Stomach (tissue), 9 donors: ENCODE data around the gene MAEA. TPM values are rescaled to one million over a fixed set of nuclear protein-coding genes. Genes with fewer than 3 reads are reported as not detected.

Source experiments
- DNase-seq, 2 donors: peaks; one replicate each; pipeline versions ENCODE4 v3.0.0 to v3.0.0-alpha.2; 2013 to 2019
- H3K27ac ChIP-seq, 5 donors: fragments of 200-600 bp in 4 of 5; sonication (generic) in 4 of 5; one replicate each; pipeline ENCODE4 v1.5.1; 2013 to 2019; ENCODE audit warnings: mild to moderate bottlenecking in 1 of 5, moderate library complexity in 1 of 5
- H3K27me3 ChIP-seq, 3 donors: fragments of 200-600 bp; sonication (generic); one replicate each; pipeline ENCODE4 v1.5.1; 2017 to 2019; ENCODE audit warnings: mixed run types in 1 of 3
- H3K36me3 ChIP-seq, 4 donors: fragments of 200-600 bp; sonication (generic); 1 replicate in 3 of 4; 2 replicates in 1 of 4; pipeline ENCODE4 v1.5.1; 2016 to 2019
- H3K4me1 ChIP-seq, 4 donors: fragments of 200-600 bp; sonication (generic); one replicate each; pipeline ENCODE4 v1.5.1; 2016 to 2019
- H3K4me3 ChIP-seq, 4 donors: fragments of 200-600 bp; sonication (generic) in 3 of 4; one replicate each; pipeline ENCODE4 v1.5.1; 2016 to 2019; ENCODE audit warnings: mild to moderate bottlenecking in 1 of 4
- H3K9me3 ChIP-seq, 4 donors: fragments of 200-600 bp; sonication (generic); one replicate each; pipeline ENCODE4 v1.5.1; 2016 to 2019
- EP300 ChIP-seq: sonication (generic); formaldehyde crosslinking; IDR thresholded peaks from one replicate; pipeline ENCODE4 v1.6.1; 2017; ENCODE audit warnings: antibody characterized with exemption
- POLR2A ChIP-seq, 4 donors: fragments of 450-650 bp; IDR thresholded peaks; one replicate each; pipeline ENCODE4 v1.6.1; 2016; ENCODE audit warnings: antibody characterized with exemption in 4 of 4, control low read depth in 2 of 4, mild to moderate bottlenecking in 1 of 4, moderate library complexity in 1 of 4
- POLR2AphosphoS5 ChIP-seq, 3 donors: sonication (generic); formaldehyde crosslinking; IDR thresholded peaks; one replicate each; pipeline ENCODE4 v1.6.1; 2016; ENCODE audit warnings: antibody characterized with exemption in 3 of 3
- WGBS, 5 donors: extraction: QIAGEN DNeasy Blood & Tissue Kit in 3 of 5; methylation state at CpG; one replicate each; pipeline versions ENCODE4 v1.1.5 to v1.1.7; 2013 to 2018; 5-methylcytosine and 5-hydroxymethylcytosine counted together
- intact Hi-C: fragments of 100-400 bp; cut with DNase I; formaldehyde crosslinking; loops from one replicate; pipeline ENCODE4 v1.15.1; 2023; ENCODE audit warnings: low total_unique reads
- polyA plus RNA-seq, 3 donors: library from polyadenylated mRNA; stranded (reverse); fragments of 200-250 nt; gene quantifications; one replicate each; pipeline ENCODE4 v1.2.3, GENCODE V29; 2013
- total RNA-seq, 5 donors: library from RNA; depleted of rRNA; stranded (reverse); fragments of >200 nt; gene quantifications; one replicate each; pipeline versions ENCODE4 v1.1.0 to v1.2.3, GENCODE V29; 2014 to 2016
- TF ChIP-seq, protein P1 (sequence below), 7 experiments: fragments of 450-650 bp in 4 of 7; fragments of 200-600 bp in 3 of 7; sonication (generic) in 3 of 7; IDR thresholded peaks; one replicate each; pipeline ENCODE4 v1.5.1; 2016 to 2019; ENCODE audit warnings: antibody characterized with exemption in 7 of 7, control low read depth in 2 of 7, mild to moderate bottlenecking in 1 of 7
- donor health status: healthy with polysubstance abuse.
- donor health status: Bipolar disorder and iron deficiency.
- donor health status: healthy.

MAEA gene
- total and polyA plus RNA-seq, 8 donors = 34.0 to 295 (median 63.0) TPM

DNA sequence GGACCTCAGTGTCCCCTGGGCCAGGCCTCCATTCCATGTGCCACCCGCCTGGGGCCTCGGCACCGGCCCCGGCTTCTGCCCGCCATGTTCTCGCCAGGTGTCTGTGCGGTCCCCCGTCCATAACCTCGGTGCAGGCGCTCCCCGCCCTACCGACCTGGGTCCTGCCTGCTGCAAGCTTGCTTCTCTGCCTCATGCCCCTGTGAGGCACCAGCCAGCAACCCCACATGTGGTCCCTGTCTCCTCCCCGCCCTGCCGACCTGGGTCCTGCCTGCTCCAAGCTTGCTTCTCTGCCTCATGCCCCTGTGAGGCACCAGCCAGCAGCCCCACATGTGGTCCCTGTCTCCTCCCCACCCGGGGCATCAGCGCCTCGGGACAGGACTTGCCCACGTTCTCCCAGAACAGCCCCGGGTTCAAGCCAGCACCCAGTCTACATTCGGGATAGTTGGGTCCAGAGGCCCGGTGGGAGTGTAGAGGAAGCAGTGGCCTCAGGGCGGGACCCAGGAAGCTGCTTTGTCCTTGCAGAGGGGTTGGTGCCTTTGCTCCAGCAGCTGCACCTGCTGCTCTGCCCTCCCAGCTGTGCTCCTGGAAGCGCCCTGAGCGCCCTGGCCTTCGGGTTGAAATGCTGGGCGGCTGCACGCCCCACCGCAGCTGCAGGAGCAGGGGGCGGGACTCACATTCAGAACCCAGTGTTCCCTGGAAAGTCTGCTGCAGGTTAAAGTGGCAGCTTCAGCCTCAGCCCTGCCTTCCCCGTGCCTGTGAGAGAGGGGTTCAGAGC is 37.2 kb downstream of the MAEA start:
- 92 to 96% (median 94%) methylated on average over 27 to 30 of the region's 30 CpGs for WGBS, 5 donors
- Histone ChIP-seq H3K4me1 (peaks cover 0 to 27% (median 12%) of the 10 kb centered on the region in 4 donors), H3K27ac (no peak overlapping the region), H3K27me3 (no peaks in the 10 kb centered on the region), H3K9me3 (no peaks in the 10 kb centered on the region), H3K4me3 (no peak overlapping the region), H3K36me3 (peaks cover 53 to 95% (median 94%) of the 10 kb centered on the region in 4 donors)
- intact Hi-C loops = no loop called here
- DNase-seq = no peak
- TF ChIP-seq, protein P1, sequence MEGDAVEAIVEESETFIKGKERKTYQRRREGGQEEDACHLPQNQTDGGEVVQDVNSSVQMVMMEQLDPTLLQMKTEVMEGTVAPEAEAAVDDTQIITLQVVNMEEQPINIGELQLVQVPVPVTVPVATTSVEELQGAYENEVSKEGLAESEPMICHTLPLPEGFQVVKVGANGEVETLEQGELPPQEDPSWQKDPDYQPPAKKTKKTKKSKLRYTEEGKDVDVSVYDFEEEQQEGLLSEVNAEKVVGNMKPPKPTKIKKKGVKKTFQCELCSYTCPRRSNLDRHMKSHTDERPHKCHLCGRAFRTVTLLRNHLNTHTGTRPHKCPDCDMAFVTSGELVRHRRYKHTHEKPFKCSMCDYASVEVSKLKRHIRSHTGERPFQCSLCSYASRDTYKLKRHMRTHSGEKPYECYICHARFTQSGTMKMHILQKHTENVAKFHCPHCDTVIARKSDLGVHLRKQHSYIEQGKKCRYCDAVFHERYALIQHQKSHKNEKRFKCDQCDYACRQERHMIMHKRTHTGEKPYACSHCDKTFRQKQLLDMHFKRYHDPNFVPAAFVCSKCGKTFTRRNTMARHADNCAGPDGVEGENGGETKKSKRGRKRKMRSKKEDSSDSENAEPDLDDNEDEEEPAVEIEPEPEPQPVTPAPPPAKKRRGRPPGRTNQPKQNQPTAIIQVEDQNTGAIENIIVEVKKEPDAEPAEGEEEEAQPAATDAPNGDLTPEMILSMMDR (IDR thresholded peaks at IDR 0.05) = no peak
- TF ChIP-seq POLR2A (IDR thresholded peaks at IDR 0.05) = no peak
- no peak for TF ChIP-seq EP300
- TF ChIP-seq POLR2AphosphoS5 (IDR thresholded peaks at IDR 0.05) = no peak

DNA sequence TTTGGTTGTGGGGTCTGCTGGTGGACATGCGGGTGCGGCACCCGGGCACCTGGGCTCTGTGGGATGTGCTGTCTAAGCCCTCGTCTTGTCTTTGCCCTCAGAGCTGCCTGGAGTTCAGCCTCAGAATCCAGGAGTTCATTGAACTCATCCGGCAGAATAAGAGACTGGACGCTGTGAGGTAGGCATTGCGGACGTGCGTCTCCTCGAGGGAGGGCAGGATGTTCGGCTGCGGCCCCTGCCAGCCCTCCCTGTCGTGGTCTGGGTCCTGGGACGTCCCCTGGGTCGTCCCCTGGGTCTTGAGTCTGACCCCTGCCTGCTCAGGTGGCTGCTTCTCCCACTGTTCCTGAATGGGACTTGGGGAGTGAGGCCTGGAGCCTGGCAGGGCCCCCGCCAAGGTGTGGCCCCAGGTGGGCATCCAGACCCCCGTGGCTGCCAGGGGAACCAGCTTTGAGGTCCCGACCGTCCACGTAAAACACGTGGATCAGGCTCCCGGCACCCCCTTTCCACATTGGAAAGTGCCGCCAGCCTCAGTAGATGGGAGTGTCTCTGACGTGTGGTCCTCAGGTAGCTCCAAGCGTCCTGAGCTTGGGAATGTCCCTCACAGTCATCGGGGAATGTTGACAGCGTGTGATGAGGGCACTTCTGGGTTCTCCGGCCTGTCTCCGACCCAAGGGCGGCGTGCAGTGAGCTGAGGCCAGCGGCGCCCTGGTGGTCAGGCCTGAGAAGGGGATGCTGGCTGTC is 38.0 kb downstream of the MAEA start:
- WGBS, 5 donors = 90 to 96% (median 95%) methylated on average over 26 to 33 of the region's 33 CpGs
- TF ChIP-seq, protein P1 (IDR thresholded peaks at IDR 0.05) = no peak
- TF ChIP-seq POLR2A (IDR thresholded peaks at IDR 0.05) = no peak
- no peak for TF ChIP-seq POLR2AphosphoS5 (IDR thresholded peaks at IDR 0.05)
- no peak for TF ChIP-seq EP300
- Histone ChIP-seq H3K27ac (no peak overlapping the region), H3K4me1 (peaks cover 0 to 34% (median 12%) of the 10 kb centered on the region in 4 donors), H3K4me3 (no peak overlapping the region), H3K36me3 (peaks cover 48 to 95% (median 94%) of the 10 kb centered on the region in 4 donors), H3K27me3 (no peaks in the 10 kb centered on the region), H3K9me3 (no peaks in the 10 kb centered on the region)
- intact Hi-C loops = no loop called here
- no peak for DNase-seq

DNA sequence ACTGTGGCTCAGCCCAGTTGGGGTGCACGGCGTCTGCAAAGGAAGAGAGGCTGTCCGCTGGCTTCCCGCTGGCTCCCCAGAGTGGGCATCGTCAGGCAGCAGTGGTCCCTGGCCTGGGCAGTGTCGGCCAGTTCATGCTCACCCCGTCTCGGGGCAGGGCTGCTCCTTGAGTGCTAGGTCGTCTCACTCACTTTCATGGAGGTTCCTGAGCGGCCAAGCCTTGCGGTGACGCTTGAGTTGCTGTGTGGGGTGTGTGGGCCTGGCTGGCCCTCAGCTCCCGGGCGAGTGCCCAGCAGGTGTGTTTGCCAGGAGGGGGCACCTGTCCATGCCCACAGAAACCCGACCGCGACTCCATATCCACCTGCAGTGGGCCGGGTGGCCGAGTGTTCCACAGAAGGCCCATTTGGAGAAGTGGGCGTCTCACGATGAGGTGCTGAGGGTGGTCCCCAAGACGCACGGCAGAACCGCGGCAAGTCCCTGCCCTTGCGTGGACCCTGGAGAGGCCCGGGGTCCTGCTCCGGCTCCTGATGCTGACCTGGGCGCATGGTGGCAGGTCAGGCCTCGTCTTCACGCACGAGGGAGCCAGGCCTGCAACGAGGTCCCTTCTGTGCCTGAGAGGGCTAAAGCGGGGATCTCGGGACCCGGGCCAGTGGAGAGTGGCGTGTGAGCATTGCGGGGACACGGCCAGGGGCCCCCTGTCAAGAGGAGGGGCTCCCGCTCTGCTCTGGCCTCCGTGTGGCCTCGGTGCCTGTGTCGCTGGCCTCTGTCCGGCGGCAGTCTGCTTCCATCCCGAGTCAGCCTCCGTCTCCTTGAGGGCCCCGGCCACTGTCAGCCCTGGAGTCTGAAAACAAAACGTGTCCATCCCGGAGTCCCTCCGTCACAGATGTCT is 38.8 kb downstream of the MAEA start:
- H3K4me1 ChIP-seq = peaks cover 0 to 35% (median 12%) of the 10 kb centered on the region in 4 donors
- H3K27me3 ChIP-seq = no peaks in the 10 kb centered on the region
- no peak for DNase-seq
- peaks cover 49 to 95% (median 94%) of the 10 kb centered on the region in 4 donors for H3K36me3 ChIP-seq
- H3K27ac ChIP-seq = no peak overlapping the region
- TF ChIP-seq POLR2AphosphoS5 (IDR thresholded peaks at IDR 0.05) (no peak), POLR2A (IDR thresholded peaks at IDR 0.05) (no peak), EP300 (no peak)
- TF ChIP-seq, protein P1 (IDR thresholded peaks at IDR 0.05) = no peak
- no peak overlapping the region for H3K4me3 ChIP-seq
- intact Hi-C loops = no loop called here
- no peaks in the 10 kb centered on the region for H3K9me3 ChIP-seq
- WGBS, 5 donors = 89 to 96% (median 95%) methylated on average over 41 to 51 of the region's 51 CpGs
